Progenitor cell of endocrine pancreas (in vitro differentiated cells): ENCODE results near the gene RALGPS1. TPM values are rescaled to one million over a fixed set of nuclear protein-coding genes. Genes with fewer than 3 reads are reported as not detected.

Source experiments
- DNase-seq: peaks from one replicate; pipeline ENCODE4 v3.0.0; 2021; ENCODE audit warnings: low spot score; ENCODE audit not compliant: unreplicated experiment
- H3K27ac Mint-ChIP-seq: 2 replicates; pipeline ENCODE4 v1.8.0; 2021; ENCODE audit warnings: mild to moderate bottlenecking, moderate library complexity, mixed read lengths
- H3K27me3 Mint-ChIP-seq: 2 replicates; pipeline ENCODE4 v1.8.0; 2021; ENCODE audit warnings: mixed read lengths
- H3K36me3 Mint-ChIP-seq: 2 replicates; pipeline ENCODE4 v1.8.0; 2022; ENCODE audit warnings: mixed read lengths; ENCODE audit not compliant: insufficient read depth
- H3K4me1 Mint-ChIP-seq: 2 replicates; pipeline ENCODE4 v1.8.0; 2021; ENCODE audit warnings: low read depth, mixed read lengths
- H3K4me3 Mint-ChIP-seq: 2 replicates; pipeline ENCODE4 v1.8.0; 2021; ENCODE audit warnings: low read depth, mild to moderate bottlenecking, moderate library complexity, mixed read lengths
- H3K9me3 Mint-ChIP-seq: 2 replicates; pipeline ENCODE4 v1.8.0; 2021; ENCODE audit warnings: low read depth, mixed read lengths
- total RNA-seq: library from RNA; stranded (reverse); gene quantifications from 2 replicates; pipeline ENCODE4 v1.2.1, GENCODE V29; 2021
- TF ChIP-seq, protein P1 (sequence below): fragments of 200-600 bp; sonication (generic); IDR thresholded peaks from one replicate; pipeline ENCODE4 v1.5.0; 2021; ENCODE audit warnings: antibody characterized with exemption, mild to moderate bottlenecking; ENCODE audit not compliant: unreplicated experiment

Gene RALGPS1
- total RNA-seq, 1 donor from 2014 or later = 39.2 TPM

DNA sequence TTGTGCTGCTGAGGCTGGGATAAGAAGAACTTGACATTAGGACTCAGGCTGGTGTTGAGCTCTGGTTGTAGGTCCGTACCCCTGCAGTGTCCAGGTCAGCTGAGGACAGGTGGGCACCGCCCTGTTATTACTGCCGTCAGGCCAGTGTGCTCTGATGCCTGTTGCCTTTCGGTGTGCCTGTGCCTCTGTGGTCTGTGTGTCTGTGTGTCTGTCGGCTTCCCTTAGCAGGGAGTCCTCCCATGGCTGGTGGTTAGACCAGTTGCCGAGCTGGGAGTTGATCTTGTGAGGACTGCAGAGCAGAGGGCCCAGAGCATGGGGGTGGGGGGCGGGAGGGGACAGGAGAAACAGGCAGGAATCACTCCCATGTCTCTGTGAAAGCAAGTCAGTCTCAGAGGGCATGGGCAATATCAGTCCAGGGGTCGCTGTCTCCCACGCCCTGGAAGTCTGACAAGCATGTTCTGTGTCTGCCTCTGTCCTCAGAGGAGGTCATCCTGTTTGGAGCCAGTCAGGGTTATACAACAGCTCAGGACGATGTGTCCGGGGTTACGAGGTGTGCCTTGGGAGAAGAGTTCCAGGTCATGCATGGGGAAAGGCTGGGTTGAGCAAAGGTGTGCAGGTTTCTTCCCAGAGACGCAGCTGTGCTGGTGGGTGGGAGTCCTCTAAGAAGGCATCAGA lies 282.7 kb downstream of the RALGPS1 start:
- TF ChIP-seq, protein P1, sequence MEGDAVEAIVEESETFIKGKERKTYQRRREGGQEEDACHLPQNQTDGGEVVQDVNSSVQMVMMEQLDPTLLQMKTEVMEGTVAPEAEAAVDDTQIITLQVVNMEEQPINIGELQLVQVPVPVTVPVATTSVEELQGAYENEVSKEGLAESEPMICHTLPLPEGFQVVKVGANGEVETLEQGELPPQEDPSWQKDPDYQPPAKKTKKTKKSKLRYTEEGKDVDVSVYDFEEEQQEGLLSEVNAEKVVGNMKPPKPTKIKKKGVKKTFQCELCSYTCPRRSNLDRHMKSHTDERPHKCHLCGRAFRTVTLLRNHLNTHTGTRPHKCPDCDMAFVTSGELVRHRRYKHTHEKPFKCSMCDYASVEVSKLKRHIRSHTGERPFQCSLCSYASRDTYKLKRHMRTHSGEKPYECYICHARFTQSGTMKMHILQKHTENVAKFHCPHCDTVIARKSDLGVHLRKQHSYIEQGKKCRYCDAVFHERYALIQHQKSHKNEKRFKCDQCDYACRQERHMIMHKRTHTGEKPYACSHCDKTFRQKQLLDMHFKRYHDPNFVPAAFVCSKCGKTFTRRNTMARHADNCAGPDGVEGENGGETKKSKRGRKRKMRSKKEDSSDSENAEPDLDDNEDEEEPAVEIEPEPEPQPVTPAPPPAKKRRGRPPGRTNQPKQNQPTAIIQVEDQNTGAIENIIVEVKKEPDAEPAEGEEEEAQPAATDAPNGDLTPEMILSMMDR = no peak
- Mint-ChIP-seq H3K27ac (peak overlapping the region; percentile 23), H3K4me3 (no peak overlapping the region), H3K9me3 (no peaks in the 10 kb centered on the region), H3K4me1 (no peaks in the 10 kb centered on the region), H3K36me3 (peaks cover 4% of the 10 kb centered on the region), H3K27me3 (no peaks in the 10 kb centered on the region)
- DNase-seq = no peak

DNA sequence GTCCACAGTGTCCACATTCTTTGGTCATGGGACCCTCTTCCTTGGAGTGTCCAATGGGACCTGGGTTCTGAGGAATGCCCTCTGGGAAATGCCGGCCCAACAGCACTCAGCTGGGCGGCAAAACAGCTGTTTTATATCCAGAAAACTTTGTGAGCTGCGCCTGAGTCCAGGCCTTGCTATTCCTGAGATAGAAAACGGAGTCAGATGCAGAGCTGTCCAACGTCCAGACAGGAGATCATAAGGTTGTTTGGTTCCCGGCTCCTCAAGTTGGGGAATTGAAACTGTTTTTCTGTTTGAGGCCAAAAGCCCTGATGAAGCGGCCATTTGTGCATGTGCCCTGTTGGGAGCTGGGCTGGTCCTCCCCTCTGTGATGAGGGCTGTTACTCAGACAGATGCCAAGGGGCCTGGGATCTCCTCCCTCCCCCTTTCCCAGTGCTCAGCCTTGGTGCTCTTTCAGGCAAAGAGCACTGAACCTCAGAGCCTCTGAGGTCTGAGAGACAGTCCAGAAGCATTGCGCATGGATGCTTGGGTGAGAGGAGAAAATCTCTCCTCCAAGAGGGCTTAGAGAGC lies 283.4 kb downstream of the RALGPS1 start:
- Mint-ChIP-seq H3K4me3 (no peak overlapping the region), H3K9me3 (no peaks in the 10 kb centered on the region), H3K27me3 (no peaks in the 10 kb centered on the region), H3K36me3 (peaks cover 4% of the 10 kb centered on the region), H3K4me1 (no peaks in the 10 kb centered on the region), H3K27ac (peak overlapping the region; percentile 23)
- TF ChIP-seq, protein P1 = no peak
- no peak for DNase-seq

DNA sequence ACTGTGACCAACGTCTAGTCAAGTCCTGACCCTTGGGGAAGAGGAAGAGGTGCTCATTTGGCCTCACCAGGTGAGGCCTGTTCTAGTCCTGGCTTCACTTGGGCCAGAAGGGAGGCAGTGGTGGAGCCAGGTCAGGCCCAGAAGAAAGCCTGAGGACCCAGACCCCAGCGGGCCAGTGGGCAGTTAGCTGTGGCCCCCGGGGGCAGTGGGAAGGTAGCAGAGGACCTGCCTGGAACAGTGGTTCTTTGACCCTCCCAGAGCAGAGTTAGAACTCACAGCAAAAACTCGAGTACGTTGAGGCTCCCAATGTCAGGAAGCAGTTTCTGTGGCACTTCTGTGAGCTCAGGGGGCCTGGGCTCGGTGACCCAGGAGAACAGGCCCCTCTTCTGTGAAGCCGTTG lies 284.0 kb downstream of the RALGPS1 start:
- peaks cover 4% of the 10 kb centered on the region for H3K36me3 Mint-ChIP-seq
- no peaks in the 10 kb centered on the region for H3K4me1 Mint-ChIP-seq
- no peak for DNase-seq
- no peaks in the 10 kb centered on the region for H3K9me3 Mint-ChIP-seq
- TF ChIP-seq, protein P1 = no peak
- no peaks in the 10 kb centered on the region for H3K27me3 Mint-ChIP-seq
- H3K27ac Mint-ChIP-seq = no peak overlapping the region
- H3K4me3 Mint-ChIP-seq = no peak overlapping the region

DNA sequence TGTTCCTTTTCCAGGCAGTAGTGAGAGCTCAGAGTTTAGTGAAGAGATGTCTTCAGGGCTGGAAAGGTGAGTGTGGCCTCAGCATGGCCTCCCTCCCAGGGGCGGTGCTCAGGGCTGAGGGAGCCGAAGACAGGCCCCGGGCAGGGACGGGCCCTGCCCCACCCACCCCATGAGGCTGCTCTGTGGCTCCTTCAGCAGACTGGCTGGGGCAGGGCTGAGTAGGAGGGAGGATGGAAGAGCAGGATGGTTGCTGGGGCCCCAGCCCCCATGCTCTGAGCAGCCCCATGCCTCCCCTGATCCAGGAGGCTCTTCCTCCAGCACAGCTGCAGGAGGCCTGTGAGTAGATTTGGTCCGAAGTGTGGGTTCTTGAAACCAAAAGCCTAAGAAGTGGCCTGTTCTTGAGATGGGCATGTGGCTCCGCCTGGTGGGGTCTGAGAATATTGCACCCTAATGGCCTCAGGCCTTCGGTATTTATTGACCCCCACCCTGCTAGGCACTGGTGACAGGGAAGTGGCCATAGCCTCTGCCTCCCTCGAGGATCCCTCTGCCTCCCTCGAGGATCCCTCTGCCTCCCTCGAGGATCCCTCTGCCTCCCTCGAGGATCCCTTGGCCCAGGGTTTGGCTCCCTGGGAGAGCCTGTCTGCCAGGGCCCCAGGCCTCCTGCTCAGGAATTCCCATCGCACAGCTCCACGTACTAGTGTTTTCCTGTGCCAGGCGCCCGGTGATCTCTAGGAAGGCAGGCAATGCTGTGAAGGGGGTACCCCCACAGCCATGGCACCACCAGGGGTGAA lies 284.6 kb downstream of the RALGPS1 start:
- no peaks in the 10 kb centered on the region for H3K9me3 Mint-ChIP-seq
- H3K36me3 Mint-ChIP-seq = peaks cover 4% of the 10 kb centered on the region
- H3K27ac Mint-ChIP-seq = no peak overlapping the region
- H3K4me3 Mint-ChIP-seq = no peak overlapping the region
- TF ChIP-seq, protein P1 = peak; percentile 92
- H3K27me3 Mint-ChIP-seq = no peaks in the 10 kb centered on the region
- peak; percentile 80 for DNase-seq
- no peaks in the 10 kb centered on the region for H3K4me1 Mint-ChIP-seq

DNA sequence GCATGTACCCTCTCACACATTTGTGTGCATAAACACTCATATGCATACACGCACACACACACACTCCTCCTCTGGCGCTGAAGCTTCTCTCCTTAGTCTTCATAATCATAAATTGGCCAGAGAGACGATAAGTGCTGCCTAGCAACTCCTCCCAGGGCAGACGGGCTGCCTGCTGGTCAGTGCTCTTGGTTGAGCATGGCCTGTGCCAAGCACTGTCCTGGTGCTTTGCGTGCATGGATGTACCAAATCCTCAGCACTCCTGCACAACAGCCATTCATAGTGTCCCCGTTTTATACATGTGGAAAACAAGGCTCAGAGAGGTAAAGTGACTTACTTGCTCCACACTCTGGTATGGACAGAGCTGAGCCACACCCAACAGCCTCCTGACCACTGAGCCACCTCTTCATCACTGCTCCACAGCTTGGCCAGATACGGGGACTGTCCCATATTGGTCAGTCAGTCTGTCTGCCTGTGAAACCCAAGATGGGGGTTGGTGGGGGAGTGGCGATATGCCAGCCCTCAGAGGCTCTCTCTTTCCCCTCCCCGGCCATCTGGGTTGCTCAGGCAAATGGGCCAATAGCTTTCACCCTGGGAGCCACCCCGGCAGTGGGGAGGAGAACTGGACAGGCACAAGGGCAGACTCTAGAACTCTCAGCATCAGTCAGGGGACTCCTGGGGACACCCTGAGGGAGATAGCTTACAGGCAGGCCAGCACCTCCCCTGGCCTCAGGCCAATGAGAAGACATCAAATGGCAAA lies 285.7 kb downstream of the RALGPS1 start:
- Mint-ChIP-seq H3K27me3 (no peaks in the 10 kb centered on the region), H3K27ac (no peak overlapping the region), H3K36me3 (peaks cover 4% of the 10 kb centered on the region), H3K4me3 (no peak overlapping the region), H3K9me3 (no peaks in the 10 kb centered on the region), H3K4me1 (no peaks in the 10 kb centered on the region)
- no peak for DNase-seq
- TF ChIP-seq, protein P1 = no peak
